Vagina (tissue), 2 donors: ENCODE results near the gene MDFIC.

Experiments
- CTCF ChIP-seq, 3 experiments: fragments of 450-650 bp in 2 of 3; fragments of 200-600 bp in 1 of 3; sonication (generic) in 1 of 3; IDR thresholded peaks; one replicate each; pipeline ENCODE4 v1.5.1; 2017 to 2019; ENCODE audit warnings: antibody characterized with exemption in 3 of 3, mild to moderate bottlenecking in 2 of 3, moderate library complexity in 2 of 3
- POLR2A ChIP-seq, 2 donors: fragments of 450-650 bp; IDR thresholded peaks; one replicate each; pipeline ENCODE4 v1.6.1; 2017; ENCODE audit warnings: antibody characterized with exemption in 2 of 2, mild to moderate bottlenecking in 2 of 2, moderate library complexity in 2 of 2
- POLR2AphosphoS5 ChIP-seq, 2 donors: sonication (generic); formaldehyde crosslinking; IDR thresholded peaks; one replicate each; pipeline ENCODE4 v1.9.0; 2017; ENCODE audit warnings: antibody characterized with exemption in 2 of 2, mild to moderate bottlenecking in 2 of 2, low read depth in 1 of 2; ENCODE audit not compliant: insufficient read depth in 1 of 2

DNA sequence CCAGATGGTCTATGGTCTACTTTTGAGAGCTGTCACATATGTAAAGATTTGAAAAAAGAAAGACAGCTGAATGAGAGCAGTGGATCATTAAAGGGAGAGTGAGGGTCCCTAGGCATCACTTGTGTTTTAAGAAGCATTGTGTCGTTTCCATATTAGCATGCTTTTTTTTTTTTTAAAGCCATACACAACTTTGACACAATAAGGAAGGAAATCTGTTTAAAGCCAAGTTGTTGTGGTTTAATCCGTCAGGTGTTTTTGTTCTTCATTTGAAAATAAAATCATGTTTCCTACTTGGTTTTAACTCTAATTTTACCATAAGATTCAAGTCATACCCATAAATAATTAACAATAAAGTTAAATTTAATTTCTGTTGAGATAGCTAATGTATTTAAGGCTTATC is 53.5 kb downstream of the MDFIC start:
- TF ChIP-seq CTCF (IDR thresholded peaks at IDR 0.05): no peak
- no peak for TF ChIP-seq POLR2A (IDR thresholded peaks at IDR 0.05)
- no peak for TF ChIP-seq POLR2AphosphoS5 (IDR thresholded peaks at IDR 0.05; ENCODE audit: insufficient read depth in 1 of 2, low read depth in 1 of 2)
